ENCODE measurements around the gene MACF1. TPM values are rescaled to one million over a fixed set of nuclear protein-coding genes. Genes with fewer than 3 reads are reported as not detected.

MACF1 gene
- total RNA-seq, 1 experiment from 2014 or later = 104 TPM

DNA sequence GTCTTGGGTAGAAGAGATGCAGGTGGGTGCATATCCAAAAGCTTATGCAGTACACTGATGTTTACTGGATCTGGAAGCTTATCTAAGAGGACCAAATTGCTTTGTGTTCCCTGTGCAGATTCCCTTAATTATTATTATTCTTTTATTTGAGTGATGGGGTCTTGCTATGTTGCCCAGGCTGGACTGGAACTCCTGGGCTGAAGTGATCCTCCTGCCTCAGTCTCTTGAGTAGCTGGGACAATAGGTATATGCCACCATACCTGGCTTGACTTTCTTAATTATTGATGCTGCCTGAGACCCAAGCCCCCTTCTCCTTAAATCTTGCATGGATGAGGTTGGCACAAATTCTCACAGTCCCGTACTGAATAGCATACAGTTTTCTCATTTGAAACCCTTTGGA is 83.0 kb downstream of the MACF1 start:
- no peak for TF ChIP-seq CTCF (IDR thresholded peaks at IDR 0.05; ENCODE audit: insufficient read depth in 1 of 2, low read depth in 1 of 2, low read length in 1 of 2, severe bottlenecking in 1 of 2, unreplicated experiment in 1 of 2)
- intact Hi-C loops (cut with micrococcal nuclease; ENCODE audit: unreplicated experiment) = no loop called here
- no TSS peak for BruUV-seq (replicated peaks)
- Mint-ChIP-seq H3K4me1 (ENCODE audit: low read depth, unreplicated experiment) (peaks cover 4% of the 10 kb centered on the region), H3K9me3 (ENCODE audit: unreplicated experiment) (no peaks in the 10 kb centered on the region), H3K27ac (ENCODE audit: unreplicated experiment) (no peak overlapping the region), H3K36me3 (ENCODE audit: insufficient read depth, unreplicated experiment) (peaks cover 66% of the 10 kb centered on the region), H3K4me3 (ENCODE audit: unreplicated experiment) (no peak overlapping the region), H3K27me3 (ENCODE audit: insufficient read depth, unreplicated experiment) (no peaks in the 10 kb centered on the region)
- H3K36me3 ChIP-seq (ENCODE audit: control insufficient read depth, insufficient read depth, low read length) = no peaks in the 10 kb centered on the region; the same call in 1 of the 2 replicates
- DNase-seq = no peak
- H3K27me3 ChIP-seq (replicated peaks; ENCODE audit: control insufficient read depth, insufficient read depth, low read length) = no peaks in the 10 kb centered on the region
- no peak overlapping the region for H3K4me3 ChIP-seq (ENCODE audit: low read depth, low read length)
- ChIA-PET CTCF (no interaction called here), POLR2A (no interaction called here)
- H3K4me1 ChIP-seq = peaks cover 1% of the 10 kb centered on the region; the same call in 1 of the 2 replicates
- H3K9me3 ChIP-seq = no peaks in the 10 kb centered on the region

- no peak overlapping the region for H3K4me3 ChIP-seq (ENCODE audit: low read depth, low read length)
- ChIA-PET CTCF (interaction anchor here (0.6 kb wide), 1 partner anchor 26 kb away, joined by 3 read pairs; no protein-coding TSS in a partner anchor), POLR2A (no interaction called here)
- H3K36me3 ChIP-seq (ENCODE audit: control insufficient read depth, insufficient read depth, low read length) = no peaks in the 10 kb centered on the region; the same call in 1 of the 2 replicates
- intact Hi-C loops (cut with micrococcal nuclease; ENCODE audit: unreplicated experiment) = no loop called here
- no peak for TF ChIP-seq CTCF (IDR thresholded peaks at IDR 0.05; ENCODE audit: insufficient read depth in 1 of 2, low read depth in 1 of 2, low read length in 1 of 2, severe bottlenecking in 1 of 2, unreplicated experiment in 1 of 2)
- H3K36me3 Mint-ChIP-seq (ENCODE audit: insufficient read depth, unreplicated experiment) = peaks cover 61% of the 10 kb centered on the region
- H3K27ac Mint-ChIP-seq (ENCODE audit: unreplicated experiment) = no peak overlapping the region
- no peaks in the 10 kb centered on the region for H3K9me3 ChIP-seq
- DNase-seq = no peak
- no peaks in the 10 kb centered on the region for H3K4me1 Mint-ChIP-seq (ENCODE audit: low read depth, unreplicated experiment)
- no TSS peak for BruUV-seq (replicated peaks)
- H3K4me3 Mint-ChIP-seq (ENCODE audit: unreplicated experiment) = no peak overlapping the region
- no peaks in the 10 kb centered on the region for H3K27me3 ChIP-seq (replicated peaks; ENCODE audit: control insufficient read depth, insufficient read depth, low read length)
- H3K4me1 ChIP-seq = no peaks in the 10 kb centered on the region
- no peaks in the 10 kb centered on the region for H3K9me3 Mint-ChIP-seq (ENCODE audit: unreplicated experiment)
- H3K27me3 Mint-ChIP-seq (ENCODE audit: insufficient read depth, unreplicated experiment) = no peaks in the 10 kb centered on the region
These were observed 84.4 kb downstream of the MACF1 start for GRCh38 chr1:39288735-39289465.

DNA sequence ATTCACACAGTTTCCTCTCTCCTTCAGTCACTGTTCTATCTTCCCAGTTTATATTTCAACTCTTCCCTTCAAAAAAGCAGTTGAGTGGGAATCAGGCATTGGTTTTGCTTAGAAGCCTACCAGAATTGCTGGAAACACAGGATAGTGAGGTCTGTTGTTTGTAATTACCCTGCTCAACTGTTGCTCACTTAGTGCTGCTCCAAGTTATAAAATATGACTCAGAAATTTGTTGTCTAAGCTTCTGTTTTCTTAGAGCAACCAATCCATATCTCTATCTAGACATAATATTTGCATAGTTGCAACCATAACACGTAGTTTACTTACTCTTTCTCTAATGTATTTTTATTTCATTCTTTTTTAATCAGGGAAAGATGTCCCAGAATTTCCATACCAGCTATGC is 87.9 kb downstream of the MACF1 start:
- intact Hi-C loops (cut with micrococcal nuclease; ENCODE audit: unreplicated experiment) = no loop called here
- no peaks in the 10 kb centered on the region for H3K27me3 Mint-ChIP-seq (ENCODE audit: insufficient read depth, unreplicated experiment)
- ChIA-PET CTCF (no interaction called here), POLR2A (no interaction called here)
- no peaks in the 10 kb centered on the region for H3K9me3 Mint-ChIP-seq (ENCODE audit: unreplicated experiment)
- H3K36me3 Mint-ChIP-seq (ENCODE audit: insufficient read depth, unreplicated experiment) = peaks cover 65% of the 10 kb centered on the region
- no peaks in the 10 kb centered on the region for H3K4me1 Mint-ChIP-seq (ENCODE audit: low read depth, unreplicated experiment)
- Histone ChIP-seq H3K27me3 (replicated peaks; ENCODE audit: control insufficient read depth, insufficient read depth, low read length) (no peaks in the 10 kb centered on the region), H3K4me1 (no peaks in the 10 kb centered on the region), H3K36me3 (ENCODE audit: control insufficient read depth, insufficient read depth, low read length) (no peaks in the 10 kb centered on the region), H3K4me3 (ENCODE audit: low read depth, low read length) (no peak overlapping the region), H3K9me3 (no peaks in the 10 kb centered on the region)
- no peak for TF ChIP-seq CTCF (IDR thresholded peaks at IDR 0.05; ENCODE audit: insufficient read depth in 1 of 2, low read depth in 1 of 2, low read length in 1 of 2, severe bottlenecking in 1 of 2, unreplicated experiment in 1 of 2)
- no peak overlapping the region for H3K4me3 Mint-ChIP-seq (ENCODE audit: unreplicated experiment)
- DNase-seq = no peak
- no peak overlapping the region for H3K27ac Mint-ChIP-seq (ENCODE audit: unreplicated experiment)
- BruUV-seq (replicated peaks) = no TSS peak

All from Caco-2 (cell line).